ENCODE data around the gene SLC9B2.

Gene SLC9B2

DNA sequence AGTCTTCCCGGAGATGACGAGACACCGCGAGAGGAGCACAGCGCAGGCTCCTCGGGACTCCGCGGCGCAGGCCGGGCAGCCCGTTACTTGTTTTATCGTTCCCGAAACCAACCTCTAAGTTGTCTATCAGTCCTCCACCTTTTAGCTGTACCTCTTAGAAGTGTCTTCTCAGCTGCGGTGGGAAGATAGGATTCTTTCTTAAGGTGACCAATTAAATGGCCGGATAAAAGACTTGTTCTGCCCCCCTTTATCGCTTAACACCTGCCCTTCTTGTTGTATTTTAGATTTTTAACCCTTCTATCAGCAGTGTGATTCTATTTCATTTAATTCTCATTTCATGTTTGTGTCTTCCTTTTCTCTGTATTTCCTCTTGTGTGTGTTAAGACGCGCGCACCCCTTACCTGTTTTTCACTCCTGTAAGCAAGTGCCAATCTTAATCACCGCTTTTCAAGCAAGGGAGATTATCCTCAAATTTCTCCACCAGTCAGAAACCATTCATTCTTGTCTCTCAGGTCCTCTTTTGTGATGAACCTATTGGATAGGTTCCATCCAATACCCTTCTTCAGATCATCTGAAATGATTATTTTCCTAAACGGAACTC, at the start of gene SLC9B2:
Gene SLC9B2 (minus strand): TSS at position 15 of the 601 bp plus-strand sequence. CDS start 9,211 bp downstream, outside the sequence.
- no peak for DNase-seq

GRCh38 chr4:103126126-103126525, 49.6 kb upstream of the SLC9B2 start:
- DNase-seq = no peak

- DNase-seq = no peak
Observed at GRCh38 chr4:103123114-103123513, 46.6 kb upstream of the SLC9B2 start.

DNA sequence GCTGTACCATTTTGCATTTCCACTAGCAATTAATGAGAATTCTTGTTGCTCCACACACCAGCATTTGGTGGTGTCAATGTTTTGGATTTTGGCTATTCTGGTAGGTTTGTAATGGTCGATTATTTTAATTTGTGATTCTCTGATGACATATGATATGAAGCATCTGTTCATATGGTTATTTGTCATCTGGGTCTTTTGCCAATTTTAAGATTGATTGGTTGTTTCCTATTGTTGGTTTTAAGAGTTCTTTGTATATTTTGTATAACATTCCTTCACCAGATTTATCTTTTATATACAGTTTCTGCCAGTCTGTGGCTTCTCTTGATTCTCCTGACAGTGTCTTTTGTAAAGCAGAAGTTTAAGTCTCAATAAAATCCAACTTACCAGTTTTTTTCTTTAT, 41.6 kb upstream of the SLC9B2 start:
- no peak for DNase-seq

GRCh38 chr4:103111598-103111997, 35.0 kb upstream of the SLC9B2 start:
- no peak for DNase-seq

DNA sequence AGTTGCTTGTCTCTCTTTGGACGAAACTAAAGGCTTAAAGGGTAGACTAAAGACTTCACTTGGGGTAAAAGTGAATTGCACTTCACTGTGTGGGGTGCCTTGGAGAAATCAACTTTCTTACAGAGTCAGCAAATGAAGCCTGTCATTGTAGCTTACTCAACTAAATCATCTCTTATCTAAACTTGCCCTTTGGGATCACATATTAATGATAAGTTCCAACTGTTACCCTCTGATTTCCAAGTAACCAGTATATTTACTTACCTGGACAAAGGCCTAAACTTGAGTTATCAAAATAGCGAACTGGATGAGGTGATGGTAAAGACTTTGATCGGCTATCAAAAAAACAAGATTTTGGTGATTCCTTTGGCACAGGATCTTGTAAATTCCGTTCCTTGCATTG, 32.0 kb upstream of the SLC9B2 start:
- DNase-seq = no peak

DNA sequence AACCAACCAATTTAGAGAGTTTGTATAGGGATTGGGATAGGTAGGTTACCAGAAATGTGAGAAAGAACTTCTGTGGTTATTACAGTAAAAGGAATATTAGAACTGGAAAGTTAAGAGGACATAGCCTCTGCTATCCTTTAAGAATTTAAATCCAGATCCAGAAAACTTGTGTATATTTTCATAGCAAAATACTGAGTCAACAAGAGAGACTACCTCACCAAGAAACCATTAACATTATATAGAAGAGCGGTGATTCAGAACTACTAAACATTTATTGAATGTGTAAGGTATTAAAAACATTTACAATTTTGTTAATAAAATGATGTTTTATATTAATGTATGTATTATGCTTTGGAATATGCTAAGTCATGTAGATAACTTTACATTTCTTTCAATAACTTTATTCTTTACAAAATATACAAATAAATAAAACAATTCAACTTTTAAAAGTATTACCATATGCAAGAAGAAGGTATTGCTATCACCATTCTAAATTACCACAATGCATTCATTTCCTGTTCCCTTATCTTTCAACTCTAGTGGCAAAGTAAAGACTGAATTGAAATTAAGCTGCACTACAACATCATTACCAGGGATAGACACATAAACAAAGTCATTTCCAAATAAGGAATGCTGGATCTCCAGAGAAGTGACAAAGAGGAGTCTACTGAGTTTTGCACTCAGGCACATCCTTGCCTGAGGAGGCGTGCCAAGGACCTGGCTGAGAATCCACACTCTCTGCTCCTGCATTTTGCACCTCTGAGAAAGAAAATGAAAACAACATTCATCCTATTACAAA, 29.2 kb upstream of the SLC9B2 start:
- no peak for DNase-seq

- no peak for DNase-seq
Observed at GRCh38 chr4:103104886-103105285, 28.3 kb upstream of the SLC9B2 start.

GRCh38 chr4:103100691-103101090, 24.1 kb upstream of the SLC9B2 start:
- DNase-seq = no peak

DNA sequence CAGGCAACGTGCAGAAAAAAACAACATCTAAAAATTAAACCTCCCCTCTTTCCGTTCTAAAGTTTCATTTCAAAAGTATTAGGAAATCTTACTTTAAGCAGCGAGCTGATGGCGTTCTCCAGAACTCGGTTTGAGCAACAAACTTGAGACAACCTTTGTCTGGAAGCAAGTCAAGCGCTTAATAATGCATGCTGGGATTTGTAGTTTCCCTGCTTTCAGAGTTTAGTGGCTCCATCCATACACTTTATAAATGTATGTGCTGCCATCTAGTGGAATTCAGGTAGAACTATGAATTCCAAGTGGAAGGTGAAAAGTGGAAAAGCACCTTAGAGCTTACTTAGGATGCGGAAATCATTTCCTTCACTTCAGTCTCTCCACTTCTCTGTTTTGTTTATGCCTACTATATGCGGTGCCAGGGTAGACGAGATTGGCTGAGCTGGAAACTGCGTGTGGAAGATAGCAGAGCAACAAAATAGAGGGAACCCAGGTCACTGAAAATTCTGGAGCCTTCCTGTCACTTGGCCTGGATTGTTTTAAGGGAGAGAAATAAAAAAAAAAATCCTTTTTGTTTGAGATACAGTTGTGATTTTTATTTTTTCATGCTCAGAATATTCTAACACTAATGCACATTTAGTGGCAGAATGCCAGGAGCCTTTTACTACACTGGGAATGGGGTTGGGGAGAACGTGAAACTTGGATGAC, 23.3 kb upstream of the SLC9B2 start, which contains the start of gene BDH2:
Gene BDH2 (minus strand): TSS at position 144 of the 702 bp plus-strand sequence. CDS start 3,580 bp downstream, outside the sequence.
- DNase-seq = peak; percentile 27

DNA sequence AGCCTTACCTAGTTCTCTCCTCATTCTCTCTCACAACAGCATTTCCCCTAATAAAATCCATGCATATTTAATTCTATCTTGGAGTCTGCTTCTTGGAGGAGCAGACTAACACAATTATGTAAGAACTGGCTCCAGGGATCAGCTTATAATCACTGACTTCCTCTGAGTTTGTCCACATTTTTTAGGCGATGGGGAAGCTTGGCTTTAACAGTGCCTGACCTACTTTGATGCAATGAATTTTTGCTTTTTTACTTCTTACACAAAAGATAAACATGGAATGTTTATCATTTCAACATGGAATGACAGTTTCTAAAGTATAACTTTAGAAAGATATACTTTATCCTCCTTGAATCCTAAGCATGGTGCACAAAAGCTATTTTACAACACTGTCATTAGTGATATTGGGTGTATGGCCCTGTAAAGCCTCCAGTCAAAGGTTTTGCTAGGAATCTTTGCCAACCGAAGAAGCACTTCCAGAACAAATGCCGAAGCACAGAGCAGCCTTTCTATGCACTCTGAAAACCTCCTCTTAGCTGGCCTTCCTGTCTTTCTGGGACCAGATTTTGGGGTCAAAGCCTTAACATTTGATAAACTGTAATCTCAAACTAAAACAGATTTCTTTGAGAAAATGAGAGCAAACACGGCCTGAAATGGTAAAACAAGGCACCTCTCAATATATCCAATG, 22.3 kb upstream of the SLC9B2 start:
- DNase-seq = no peak

DNA sequence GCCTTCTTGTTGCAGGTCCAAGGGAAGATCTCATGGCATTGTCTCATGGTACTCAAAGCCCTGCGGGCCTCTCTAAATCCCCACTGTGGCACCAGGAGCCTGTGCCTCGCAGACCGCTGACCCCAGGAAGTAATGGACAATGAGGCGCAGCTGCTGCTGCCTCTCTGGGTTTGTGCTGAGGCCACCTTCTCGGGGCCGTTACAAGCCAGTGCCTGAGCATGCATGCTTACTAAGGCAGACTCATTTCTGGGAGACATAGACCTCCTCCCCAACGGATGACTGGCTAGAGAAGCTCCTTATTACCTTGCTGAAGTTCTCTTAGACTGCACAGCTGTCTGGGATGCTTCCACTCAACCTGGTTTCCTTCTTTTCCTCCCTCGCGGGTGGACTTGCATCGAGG, 21.8 kb upstream of the SLC9B2 start:
- no peak for DNase-seq

DNA sequence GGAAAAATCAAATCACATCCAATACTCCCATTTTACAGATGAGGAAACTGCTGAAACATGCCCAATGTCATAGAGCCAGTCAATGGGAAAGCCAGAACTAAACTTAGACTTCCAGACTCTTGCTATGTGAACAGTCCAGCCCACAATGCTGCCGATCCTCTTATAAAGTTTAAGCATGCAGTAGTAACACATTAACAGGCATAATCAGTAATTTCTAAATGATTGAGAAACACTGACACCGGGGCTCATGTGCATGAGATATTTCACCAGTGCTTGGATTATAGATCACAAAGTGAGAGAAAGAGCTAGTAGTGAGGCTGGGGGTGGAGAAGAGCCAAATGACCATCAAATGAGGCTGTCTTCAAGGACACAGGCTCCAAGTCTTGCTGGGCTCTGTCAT, 20.6 kb upstream of the SLC9B2 start:
- no peak for DNase-seq

DNA sequence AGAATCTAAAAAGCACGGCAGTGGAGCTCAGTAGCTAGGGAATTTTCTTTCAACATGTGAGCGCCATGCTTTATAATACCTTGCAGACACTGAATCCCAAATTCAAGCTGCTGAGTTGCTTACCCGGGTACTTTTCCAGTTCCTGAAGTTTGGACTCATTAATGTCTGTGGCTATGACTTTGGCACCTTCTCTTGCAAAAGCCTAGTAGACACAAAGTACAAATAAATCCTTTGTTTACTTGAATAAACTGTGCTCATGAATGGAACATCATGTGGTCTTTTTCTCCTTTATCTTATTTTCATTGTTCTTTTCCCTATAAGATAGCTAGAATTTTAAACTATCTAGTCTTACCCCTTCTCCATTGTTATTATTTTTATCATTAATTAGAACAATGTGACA, 18.5 kb upstream of the SLC9B2 start:
- no peak for DNase-seq

DNA sequence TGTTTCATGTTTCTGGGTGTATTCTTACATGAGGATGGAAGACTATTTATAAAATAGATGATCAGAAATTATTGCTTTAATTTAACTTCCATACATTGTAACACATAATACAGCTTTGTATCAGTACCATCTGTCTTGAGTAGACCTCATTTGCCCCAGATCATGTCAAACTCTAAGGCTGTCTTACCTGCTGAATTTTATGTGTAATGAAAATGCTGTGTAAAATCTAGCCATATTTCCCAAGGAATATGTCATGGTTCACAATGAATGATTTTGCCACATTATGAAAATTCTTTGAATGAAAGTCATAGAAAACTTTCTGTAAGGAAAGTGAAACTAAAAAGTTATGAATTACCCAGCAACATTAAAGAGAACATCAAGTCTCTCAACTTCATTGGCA, 15.7 kb upstream of the SLC9B2 start:
- DNase-seq = no peak

- no peak for DNase-seq
Observed at GRCh38 chr4:103091601-103092223, 15.2 kb upstream of the SLC9B2 start.

DNA sequence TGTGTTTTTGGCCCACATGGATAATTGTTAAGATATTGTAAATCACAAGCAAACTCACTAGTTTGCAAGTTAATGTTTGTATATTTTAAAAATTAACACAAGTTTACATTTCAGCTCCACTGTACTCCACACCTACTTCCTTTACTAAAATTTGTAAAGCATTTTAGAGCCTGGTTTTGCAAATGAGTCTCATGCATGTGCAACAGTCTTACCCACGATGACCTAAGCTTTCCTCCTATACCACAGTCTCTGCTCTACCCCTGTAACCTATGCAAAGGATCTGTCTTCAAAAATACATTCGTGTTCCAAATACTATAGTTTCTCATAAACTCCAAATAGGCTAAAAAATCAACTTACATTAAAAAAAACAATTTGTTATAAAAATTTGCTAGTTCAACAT, 12.9 kb upstream of the SLC9B2 start:
- no peak for DNase-seq

GRCh38 chr4:103086551-103086950, 10.0 kb upstream of the SLC9B2 start:
- no peak for DNase-seq

DNA sequence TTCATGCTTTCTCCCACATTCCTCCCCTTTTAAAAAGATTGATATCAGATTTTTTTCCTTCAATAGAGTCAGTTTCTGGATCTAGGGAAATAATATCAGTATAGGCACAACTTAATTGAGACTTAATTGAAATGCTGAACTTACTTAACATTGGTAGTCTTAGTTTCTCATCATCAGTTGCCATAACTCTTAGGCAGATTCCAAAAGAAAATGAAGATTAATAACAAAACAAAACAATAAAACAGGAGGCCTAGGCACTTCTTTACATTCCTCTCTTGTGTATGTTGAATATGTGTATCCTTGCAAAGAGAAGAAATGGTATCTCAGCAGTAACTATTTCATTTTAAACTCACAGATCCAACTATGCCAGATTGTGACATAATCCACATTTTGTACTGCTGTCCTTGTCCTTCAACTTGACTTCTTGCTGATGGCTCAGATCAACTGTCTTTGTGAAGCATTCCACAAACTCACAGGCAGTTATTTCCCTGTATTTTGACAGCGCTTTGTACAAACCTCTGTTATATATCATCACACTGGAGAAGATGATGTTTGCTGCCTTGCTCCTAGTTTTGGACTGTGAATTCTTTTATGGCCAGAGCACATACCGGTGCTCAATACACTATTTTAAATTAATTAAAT, 9.1 kb upstream of the SLC9B2 start:
- DNase-seq = no peak

GRCh38 chr4:103079621-103080020, 3.1 kb upstream of the SLC9B2 start:
- no peak for DNase-seq

- DNase-seq = peak; percentile 51
Observed at GRCh38 chr4:103075894-103076746, 441 bp downstream of the SLC9B2 start.

All from activated T-cell treated with anti-CD3 and anti-CD28 coated beads for 4 hours (primary cell).